Stimulated activated memory B cell treated with anti-CD40 and anti-IgM and Interleukin-4, amounts not matched to agents 10 μg/mL and 1 μg/mL and 100 μg/mL, for 72 hours (primary cell): ENCODE results near the gene RNASEH2A.
A peak's percentile ranks its signal among the peaks of the same experiment; 100 is the strongest.
"Not testable (repeated sequence)": the region's sequence is repeated elsewhere in the genome, so short reads cannot be mapped to it uniquely, and the experiment has no call there.

ENCODE experiments used
- ATAC-seq: fragments of 150-1000 bp; cut with Tn5 transposase; 2 replicates; pipeline ENCODE4 v1.10.0; 2021
- H3K27ac Mint-ChIP-seq: one replicate; pipeline ENCODE4 v1.8.0; 2022; ENCODE audit warnings: mild to moderate bottlenecking, mixed read lengths
- H3K27me3 Mint-ChIP-seq: one replicate; pipeline ENCODE4 v1.8.0; 2022; ENCODE audit warnings: mixed read lengths
- H3K36me3 Mint-ChIP-seq: one replicate; pipeline ENCODE4 v1.8.0; 2022; ENCODE audit warnings: mixed read lengths
- H3K4me1 Mint-ChIP-seq: one replicate; pipeline ENCODE4 v1.8.0; 2022; ENCODE audit warnings: mixed read lengths
- H3K4me3 Mint-ChIP-seq: one replicate; pipeline ENCODE4 v1.8.0; 2022; ENCODE audit warnings: mild to moderate bottlenecking, moderate library complexity, mixed read lengths
- H3K9me3 Mint-ChIP-seq: one replicate; pipeline ENCODE4 v1.8.0; 2022; ENCODE audit warnings: mixed read lengths

Gene RNASEH2A

GRCh38 chr19:12796146-12797071 lies 10.0 kb upstream of the RNASEH2A start:
- Mint-ChIP-seq H3K9me3 (no peaks in the 10 kb centered on the region), H3K4me1 (peaks cover 33% of the 10 kb centered on the region), H3K36me3 (peaks cover 12% of the 10 kb centered on the region), H3K27ac (peak overlapping the region; percentile 74), H3K4me3 (peak overlapping the region; percentile 75), H3K27me3 (no peaks in the 10 kb centered on the region)
- ATAC-seq, result no peak

- H3K9me3 Mint-ChIP-seq, result no peaks in the 10 kb centered on the region
- H3K4me1 Mint-ChIP-seq, result peaks cover 36% of the 10 kb centered on the region
- no peak for ATAC-seq
- H3K36me3 Mint-ChIP-seq, result peaks cover 12% of the 10 kb centered on the region
- no peak overlapping the region for H3K4me3 Mint-ChIP-seq
- H3K27me3 Mint-ChIP-seq, result no peaks in the 10 kb centered on the region
- no peak overlapping the region for H3K27ac Mint-ChIP-seq
Observed at GRCh38 chr19:12797141-12797587, 9.2 kb upstream of the RNASEH2A start.

GRCh38 chr19:12797607-12798006 lies 8.8 kb upstream of the RNASEH2A start:
- not testable (repeated sequence) for H3K27ac Mint-ChIP-seq, ATAC-seq, H3K9me3 Mint-ChIP-seq, H3K4me3 Mint-ChIP-seq, H3K27me3 Mint-ChIP-seq, H3K36me3 Mint-ChIP-seq
- peaks cover 40% of the 10 kb centered on the region for H3K4me1 Mint-ChIP-seq

GRCh38 chr19:12799742-12800465 lies 6.5 kb upstream of the RNASEH2A start:
- H3K27ac Mint-ChIP-seq, result no peak overlapping the region
- H3K4me3 Mint-ChIP-seq, result no peak overlapping the region
- H3K9me3 Mint-ChIP-seq, result no peaks in the 10 kb centered on the region
- H3K36me3 Mint-ChIP-seq, result no peaks in the 10 kb centered on the region
- no peak for ATAC-seq
- peaks cover 30% of the 10 kb centered on the region for H3K4me1 Mint-ChIP-seq
- no peaks in the 10 kb centered on the region for H3K27me3 Mint-ChIP-seq

- no peak for ATAC-seq
- Mint-ChIP-seq H3K4me1 (peaks cover 29% of the 10 kb centered on the region), H3K9me3 (no peaks in the 10 kb centered on the region), H3K4me3 (peak overlapping the region; percentile 83), H3K27me3 (no peaks in the 10 kb centered on the region), H3K27ac (peak overlapping the region; percentile 83), H3K36me3 (no peaks in the 10 kb centered on the region)
Observed at GRCh38 chr19:12800466-12800770, 6.0 kb upstream of the RNASEH2A start.

GRCh38 chr19:12800923-12801465 lies 5.4 kb upstream of the RNASEH2A start:
- H3K27me3 Mint-ChIP-seq, result no peaks in the 10 kb centered on the region
- peaks cover 27% of the 10 kb centered on the region for H3K4me1 Mint-ChIP-seq
- ATAC-seq, result no peak
- peak overlapping the region; percentile 83 for H3K4me3 Mint-ChIP-seq
- no peaks in the 10 kb centered on the region for H3K9me3 Mint-ChIP-seq
- H3K27ac Mint-ChIP-seq, result peak overlapping the region; percentile 83
- H3K36me3 Mint-ChIP-seq, result no peaks in the 10 kb centered on the region

GRCh38 chr19:12801466-12802266 lies 4.7 kb upstream of the RNASEH2A start, which contains the start of the genes PRDX2 and THSD8:
PRDX2 (minus strand) TSS chr19:12801800; CDS start chr19:12801261, 539 bp downstream.
THSD8 (plus strand) TSS chr19:12802069; CDS start chr19:12802072, 3 bp downstream.
- Mint-ChIP-seq H3K27me3 (no peaks in the 10 kb centered on the region), H3K27ac (peak within 1 kb of the TSS; percentile 83), H3K36me3 (no peaks in the 10 kb centered on the region), H3K4me3 (peak within 1 kb of the TSS; percentile 83), H3K9me3 (no peaks in the 10 kb centered on the region), H3K4me1 (peaks cover 27% of the 10 kb centered on the region)
- peak; percentile 79 for ATAC-seq

GRCh38 chr19:12802267-12803106 lies 3.9 kb upstream of the RNASEH2A start:
- Mint-ChIP-seq H3K27ac (peak overlapping the region; percentile 83), H3K27me3 (no peaks in the 10 kb centered on the region), H3K36me3 (no peaks in the 10 kb centered on the region), H3K4me1 (peaks cover 32% of the 10 kb centered on the region), H3K9me3 (no peaks in the 10 kb centered on the region), H3K4me3 (peak overlapping the region; percentile 83)
- no peak for ATAC-seq

- peaks cover 9% of the 10 kb centered on the region for H3K36me3 Mint-ChIP-seq
Observed at GRCh38 chr19:12804051-12804450, 2.3 kb upstream of the RNASEH2A start.

GRCh38 chr19:12815088-12815487 lies 8.7 kb downstream of the RNASEH2A start:
- Mint-ChIP-seq H3K9me3 (no peaks in the 10 kb centered on the region), H3K27ac (no peak overlapping the region), H3K27me3 (no peaks in the 10 kb centered on the region), H3K4me3 (no peak overlapping the region), H3K36me3 (peaks cover 30% of the 10 kb centered on the region), H3K4me1 (no peaks in the 10 kb centered on the region)
- ATAC-seq, result no peak

More at GRCh38 chr19:12804051-12804450, 2.3 kb upstream of the RNASEH2A start:
- Mint-ChIP-seq H3K27me3 (no peaks in the 10 kb centered on the region), H3K27ac (no peak overlapping the region), H3K4me1 (peaks cover 32% of the 10 kb centered on the region), H3K4me3 (no peak overlapping the region), H3K9me3 (no peaks in the 10 kb centered on the region)
- ATAC-seq, result no peak

- H3K4me3 Mint-ChIP-seq, ATAC-seq, H3K27me3 Mint-ChIP-seq, H3K4me1 Mint-ChIP-seq, H3K27ac Mint-ChIP-seq, H3K9me3 Mint-ChIP-seq: not testable (repeated sequence)
- peaks cover 30% of the 10 kb centered on the region for H3K36me3 Mint-ChIP-seq
Observed at GRCh38 chr19:12817188-12817587, 10.8 kb downstream of the RNASEH2A start.

- peaks cover 25% of the 10 kb centered on the region for H3K36me3 Mint-ChIP-seq
- H3K4me1 Mint-ChIP-seq, H3K4me3 Mint-ChIP-seq, ATAC-seq, H3K27me3 Mint-ChIP-seq, H3K27ac Mint-ChIP-seq, H3K9me3 Mint-ChIP-seq: not testable (repeated sequence)
Observed at GRCh38 chr19:12817810-12818209, 11.4 kb downstream of the RNASEH2A start.

- Mint-ChIP-seq H3K36me3 (no peaks in the 10 kb centered on the region), H3K9me3 (peaks cover 2% of the 10 kb centered on the region), H3K4me1 (peaks cover 11% of the 10 kb centered on the region), H3K27me3 (peaks cover 23% of the 10 kb centered on the region), H3K27ac (no peak overlapping the region), H3K4me3 (no peak overlapping the region)
- no peak for ATAC-seq
Observed at GRCh38 chr19:12821761-12822160, 15.4 kb downstream of the RNASEH2A start.
